SK-N-SH (cell line): ENCODE results near the gene SNCAIP.

Experiments used
- ELF1 ChIP-seq: IDR thresholded peaks from 2 replicates; pipeline ENCODE4 v1.4.0; 2012
- EP300 ChIP-seq, 2 experiments: IDR thresholded peaks; 2 replicates each; pipeline versions ENCODE4 v1.4.0 to v1.6.1; 2012; ENCODE audit warnings: borderline replicate concordance in 1 of 2, low read depth in 1 of 2, low read length in 1 of 2
- EZH2phosphoT487 ChIP-seq: fragments of 200-600 bp; sonication (generic); IDR thresholded peaks from 2 replicates; pipeline ENCODE4 v1.6.1; 2017; ENCODE audit warnings: low read depth, mixed run types, mild to moderate bottlenecking, antibody characterized with exemption, moderate library complexity, borderline replicate concordance
- GABPA ChIP-seq: IDR thresholded peaks from 2 replicates; pipeline ENCODE4 v1.4.0; 2012; ENCODE audit warnings: low read depth, mild to moderate bottlenecking
- JUND ChIP-seq: IDR thresholded peaks from 2 replicates; pipeline ENCODE4 v1.4.0; 2012
- NFIC ChIP-seq: IDR thresholded peaks from 2 replicates; pipeline ENCODE4 v1.4.0; 2012; ENCODE audit warnings: borderline replicate concordance
- POLR2AphosphoS5 ChIP-seq: IDR thresholded peaks from 2 replicates; pipeline ENCODE4 v1.6.1; 2012; ENCODE audit warnings: low read depth, low read length
- RAD21 ChIP-seq: IDR thresholded peaks from 2 replicates; pipeline ENCODE4 v1.6.1; 2012; ENCODE audit warnings: mild to moderate bottlenecking, low read length
- TCF12 ChIP-seq: IDR thresholded peaks from 2 replicates; pipeline ENCODE4 v1.4.0; 2012
- YY1 ChIP-seq: IDR thresholded peaks from 2 replicates; pipeline ENCODE4 v1.4.0; 2012; ENCODE audit warnings: low read depth, mild to moderate bottlenecking
- TF ChIP-seq, protein P1 (sequence below): IDR thresholded peaks from 2 replicates; pipeline ENCODE4 v1.6.1; 2012; ENCODE audit warnings: mild to moderate bottlenecking, low read depth, low read length, moderate library complexity
- TF ChIP-seq, protein P2 (sequence below): IDR thresholded peaks from 2 replicates; pipeline ENCODE4; 2012
- TF ChIP-seq, protein P3 (sequence below): fragments of 200-600 bp; sonication (generic); IDR thresholded peaks from 2 replicates; pipeline ENCODE4 v1.6.1; 2017; ENCODE audit warnings: antibody characterized with exemption, mild to moderate bottlenecking, moderate library complexity

DNA sequence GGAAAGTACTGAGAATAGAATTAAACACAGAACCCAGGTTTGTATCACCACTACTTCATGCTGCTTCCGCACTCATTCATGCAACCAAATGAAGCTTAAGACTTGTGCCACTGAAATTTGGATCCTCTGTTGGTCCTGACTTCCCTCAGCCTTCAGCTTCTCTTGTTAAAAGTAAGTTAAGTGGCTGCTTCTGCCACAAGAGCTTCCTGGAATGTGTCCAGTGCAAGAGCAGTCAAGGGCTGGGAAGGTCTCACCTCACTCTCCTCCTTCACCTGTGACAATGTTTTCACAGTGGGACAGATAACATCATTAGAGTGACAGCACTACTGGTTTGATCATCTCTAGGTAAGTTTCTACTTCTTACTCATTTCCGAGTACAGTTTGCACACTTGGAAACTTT is 7.9 kb downstream of the SNCAIP start:
- TF ChIP-seq, protein P1, sequence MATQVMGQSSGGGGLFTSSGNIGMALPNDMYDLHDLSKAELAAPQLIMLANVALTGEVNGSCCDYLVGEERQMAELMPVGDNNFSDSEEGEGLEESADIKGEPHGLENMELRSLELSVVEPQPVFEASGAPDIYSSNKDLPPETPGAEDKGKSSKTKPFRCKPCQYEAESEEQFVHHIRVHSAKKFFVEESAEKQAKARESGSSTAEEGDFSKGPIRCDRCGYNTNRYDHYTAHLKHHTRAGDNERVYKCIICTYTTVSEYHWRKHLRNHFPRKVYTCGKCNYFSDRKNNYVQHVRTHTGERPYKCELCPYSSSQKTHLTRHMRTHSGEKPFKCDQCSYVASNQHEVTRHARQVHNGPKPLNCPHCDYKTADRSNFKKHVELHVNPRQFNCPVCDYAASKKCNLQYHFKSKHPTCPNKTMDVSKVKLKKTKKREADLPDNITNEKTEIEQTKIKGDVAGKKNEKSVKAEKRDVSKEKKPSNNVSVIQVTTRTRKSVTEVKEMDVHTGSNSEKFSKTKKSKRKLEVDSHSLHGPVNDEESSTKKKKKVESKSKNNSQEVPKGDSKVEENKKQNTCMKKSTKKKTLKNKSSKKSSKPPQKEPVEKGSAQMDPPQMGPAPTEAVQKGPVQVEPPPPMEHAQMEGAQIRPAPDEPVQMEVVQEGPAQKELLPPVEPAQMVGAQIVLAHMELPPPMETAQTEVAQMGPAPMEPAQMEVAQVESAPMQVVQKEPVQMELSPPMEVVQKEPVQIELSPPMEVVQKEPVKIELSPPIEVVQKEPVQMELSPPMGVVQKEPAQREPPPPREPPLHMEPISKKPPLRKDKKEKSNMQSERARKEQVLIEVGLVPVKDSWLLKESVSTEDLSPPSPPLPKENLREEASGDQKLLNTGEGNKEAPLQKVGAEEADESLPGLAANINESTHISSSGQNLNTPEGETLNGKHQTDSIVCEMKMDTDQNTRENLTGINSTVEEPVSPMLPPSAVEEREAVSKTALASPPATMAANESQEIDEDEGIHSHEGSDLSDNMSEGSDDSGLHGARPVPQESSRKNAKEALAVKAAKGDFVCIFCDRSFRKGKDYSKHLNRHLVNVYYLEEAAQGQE = no peak
- no peak for TF ChIP-seq EP300 (IDR thresholded peaks at IDR 0.05; ENCODE audit: borderline replicate concordance in 1 of 2, low read depth in 1 of 2, low read length in 1 of 2)
- TF ChIP-seq RAD21 = no peak
- TF ChIP-seq NFIC = no peak
- TF ChIP-seq YY1 = no peak
- no peak for TF ChIP-seq EZH2phosphoT487
- no peak for TF ChIP-seq TCF12
- no peak for TF ChIP-seq GABPA
- TF ChIP-seq, protein P2, sequence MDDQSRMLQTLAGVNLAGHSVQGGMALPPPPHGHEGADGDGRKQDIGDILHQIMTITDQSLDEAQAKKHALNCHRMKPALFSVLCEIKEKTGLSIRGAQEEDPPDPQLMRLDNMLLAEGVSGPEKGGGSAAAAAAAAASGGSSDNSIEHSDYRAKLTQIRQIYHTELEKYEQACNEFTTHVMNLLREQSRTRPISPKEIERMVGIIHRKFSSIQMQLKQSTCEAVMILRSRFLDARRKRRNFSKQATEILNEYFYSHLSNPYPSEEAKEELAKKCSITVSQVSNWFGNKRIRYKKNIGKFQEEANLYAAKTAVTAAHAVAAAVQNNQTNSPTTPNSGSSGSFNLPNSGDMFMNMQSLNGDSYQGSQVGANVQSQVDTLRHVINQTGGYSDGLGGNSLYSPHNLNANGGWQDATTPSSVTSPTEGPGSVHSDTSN = no peak
- TF ChIP-seq, protein P3, sequence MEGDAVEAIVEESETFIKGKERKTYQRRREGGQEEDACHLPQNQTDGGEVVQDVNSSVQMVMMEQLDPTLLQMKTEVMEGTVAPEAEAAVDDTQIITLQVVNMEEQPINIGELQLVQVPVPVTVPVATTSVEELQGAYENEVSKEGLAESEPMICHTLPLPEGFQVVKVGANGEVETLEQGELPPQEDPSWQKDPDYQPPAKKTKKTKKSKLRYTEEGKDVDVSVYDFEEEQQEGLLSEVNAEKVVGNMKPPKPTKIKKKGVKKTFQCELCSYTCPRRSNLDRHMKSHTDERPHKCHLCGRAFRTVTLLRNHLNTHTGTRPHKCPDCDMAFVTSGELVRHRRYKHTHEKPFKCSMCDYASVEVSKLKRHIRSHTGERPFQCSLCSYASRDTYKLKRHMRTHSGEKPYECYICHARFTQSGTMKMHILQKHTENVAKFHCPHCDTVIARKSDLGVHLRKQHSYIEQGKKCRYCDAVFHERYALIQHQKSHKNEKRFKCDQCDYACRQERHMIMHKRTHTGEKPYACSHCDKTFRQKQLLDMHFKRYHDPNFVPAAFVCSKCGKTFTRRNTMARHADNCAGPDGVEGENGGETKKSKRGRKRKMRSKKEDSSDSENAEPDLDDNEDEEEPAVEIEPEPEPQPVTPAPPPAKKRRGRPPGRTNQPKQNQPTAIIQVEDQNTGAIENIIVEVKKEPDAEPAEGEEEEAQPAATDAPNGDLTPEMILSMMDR = no peak
- TF ChIP-seq JUND = no peak
- TF ChIP-seq POLR2AphosphoS5 = no peak
- no peak for TF ChIP-seq ELF1
